GM23248 (cell line): ENCODE data around the gene LPP. TPM values are rescaled to one million over a fixed set of nuclear protein-coding genes. Genes with fewer than 3 reads are reported as not detected.

Experiments
- DNase-seq: peaks from one replicate; pipeline ENCODE4 v3.0.0-alpha.2; 2015
- H2AFZ ChIP-seq: fragments of 200-600 bp; sonication (generic); 2 replicates; pipeline ENCODE4 v1.6.1; 2016; ENCODE audit warnings: antibody characterized with exemption
- H3F3A ChIP-seq: fragments of 200-600 bp; sonication (generic); 2 replicates; pipeline ENCODE4 v1.6.1; 2016; ENCODE audit warnings: mild to moderate bottlenecking, antibody characterized with exemption, mixed run types; ENCODE audit not compliant: insufficient read depth
- H3K27ac ChIP-seq: fragments of 200-600 bp; sonication (generic); 2 replicates; pipeline ENCODE4 v1.5.1; 2016; ENCODE audit warnings: mild to moderate bottlenecking
- H3K27me3 ChIP-seq: fragments of 200-600 bp; sonication (generic); replicated peaks from 2 replicates; pipeline ENCODE4 v1.6.1; 2016; ENCODE audit warnings: mild to moderate bottlenecking; ENCODE audit not compliant: insufficient read depth
- H3K36me3 ChIP-seq: fragments of 200-600 bp; sonication (generic); 2 replicates; pipeline ENCODE4 v1.6.1; 2016; ENCODE audit warnings: low read depth, mild to moderate bottlenecking
- H3K4me1 ChIP-seq: fragments of 200-600 bp; sonication (generic); 2 replicates; pipeline ENCODE4 v1.6.1; 2016; ENCODE audit warnings: mild to moderate bottlenecking; ENCODE audit not compliant: insufficient read depth
- H3K4me2 ChIP-seq: fragments of 200-600 bp; sonication (generic); one replicate; pipeline ENCODE4 v1.6.1; 2016; ENCODE audit warnings: mild to moderate bottlenecking; ENCODE audit not compliant: unreplicated experiment
- H3K4me3 ChIP-seq: fragments of 200-600 bp; sonication (generic); 2 replicates; pipeline ENCODE4 v1.5.1; 2016; ENCODE audit warnings: mild to moderate bottlenecking
- H3K79me2 ChIP-seq: fragments of 200-600 bp; sonication (generic); 2 replicates; pipeline ENCODE4 v1.6.1; 2016; ENCODE audit warnings: mild to moderate bottlenecking; ENCODE audit not compliant: insufficient read depth
- H3K9ac ChIP-seq: fragments of 200-600 bp; sonication (generic); 2 replicates; pipeline ENCODE4 v1.6.1; 2016; ENCODE audit warnings: mild to moderate bottlenecking
- H3K9me2 ChIP-seq: fragments of 200-600 bp; sonication (generic); 2 replicates; pipeline ENCODE4 v1.6.1; 2016; ENCODE audit warnings: mixed run types, mild to moderate bottlenecking, moderate library complexity; ENCODE audit not compliant: insufficient read depth
- H3K9me3 ChIP-seq: fragments of 200-600 bp; sonication (generic); one replicate; pipeline ENCODE4 v1.6.1; 2017; ENCODE audit warnings: low read depth
- H4K20me1 ChIP-seq: fragments of 200-600 bp; sonication (generic); 2 replicates; pipeline ENCODE4 v1.6.0; 2016; ENCODE audit not compliant: insufficient read depth
- EZH2 ChIP-seq: fragments of 200-600 bp; sonication (generic); IDR thresholded peaks from 2 replicates; pipeline ENCODE4 v1.6.1; 2018; ENCODE audit warnings: antibody characterized with exemption, mild to moderate bottlenecking; ENCODE audit not compliant: insufficient read depth, poor library complexity, severe bottlenecking
- EZH2phosphoT487 ChIP-seq: fragments of 200-600 bp; sonication (generic); IDR thresholded peaks from 2 replicates; pipeline ENCODE4 v1.6.1; 2018; ENCODE audit warnings: antibody characterized with exemption, moderate library complexity, mild to moderate bottlenecking, low read depth; ENCODE audit not compliant: insufficient read depth
- WGBS, 2 experiments: methylation state at CpG; one replicate each; pipeline ENCODE4 v1.1.6; 2015 to 2017; ENCODE audit warnings: low lambda C conversion rate in 2 of 2, low coverage in 1 of 2; ENCODE audit errors: missing lambda C conversion rate in 2 of 2; 5-methylcytosine and 5-hydroxymethylcytosine counted together
- in situ Hi-C: fragments of 300-500 bp; cut with MboI; formaldehyde crosslinking; loops from 2 replicates; pipeline ENCODE4 v1.15.0; 2020
- polyA plus RNA-seq: library from polyadenylated mRNA; unstranded; fragments of >200 nt; fragmentation: Nextera tagmentation; extraction: Ambion mirVana; gene quantifications from 2 replicates; pipeline ENCODE4 v1.2.1, GENCODE V29; 2016
- total RNA-seq: library from RNA; depleted of rRNA; stranded (reverse); fragments of >200 nt; shearing (Covaris generic); gene quantifications from 2 replicates; pipeline ENCODE4 v1.2.3, GENCODE V29; 2014

Gene LPP
- total and polyA plus RNA-seq, 2 experiments from 2014 or later: 42.8 to 61.7 TPM

GRCh38 chr3:188822004-188822403 lies 668.0 kb downstream of the LPP start:
- Histone ChIP-seq H3K79me2 (peaks cover 34% of the 10 kb centered on the region), H3K27me3 (no peaks in the 10 kb centered on the region), H3F3A (no peaks in the 10 kb centered on the region), H4K20me1 (no peaks in the 10 kb centered on the region; the same call in 1 of the 2 replicates), H2AFZ (no peak overlapping the region), H3K36me3 (no peaks in the 10 kb centered on the region), H3K27ac (no peak overlapping the region), H3K9ac (no peak overlapping the region), H3K4me3 (no peak overlapping the region), H3K9me2 (no peaks in the 10 kb centered on the region), H3K9me3 (no peaks in the 10 kb centered on the region), H3K4me1 (peaks cover 17% of the 10 kb centered on the region), H3K4me2 (no peak overlapping the region)
- TF ChIP-seq EZH2phosphoT487 (no peak), EZH2 (no peak)
- DNase-seq: no peak
- in situ Hi-C loops: no loop called here
- WGBS, 2 experiments: 96 to 99% methylated on average over 4 of the region's 4 CpGs

- Histone ChIP-seq H3K9ac (no peak overlapping the region), H3K9me2 (no peaks in the 10 kb centered on the region), H3K36me3 (no peaks in the 10 kb centered on the region), H3K27me3 (no peaks in the 10 kb centered on the region), H3K4me1 (peaks cover 17% of the 10 kb centered on the region), H3K4me3 (no peak overlapping the region), H2AFZ (no peak overlapping the region), H3K27ac (no peak overlapping the region), H3K4me2 (no peak overlapping the region), H3K79me2 (peaks cover 34% of the 10 kb centered on the region), H3K9me3 (no peaks in the 10 kb centered on the region), H4K20me1 (no peaks in the 10 kb centered on the region; the same call in 1 of the 2 replicates), H3F3A (no peaks in the 10 kb centered on the region)
- 93 to 96% methylated on average over 2 of the region's 2 CpGs for WGBS, 2 experiments
- TF ChIP-seq EZH2 (no peak), EZH2phosphoT487 (no peak)
- DNase-seq: no peak
- in situ Hi-C loops: no loop called here
Measured at GRCh38 chr3:188822411-188822810, 668.5 kb downstream of the LPP start.

GRCh38 chr3:188824566-188824965 lies 670.6 kb downstream of the LPP start:
- Histone ChIP-seq H3K4me3 (no peak overlapping the region), H3K4me2 (no peak overlapping the region), H4K20me1 (no peaks in the 10 kb centered on the region; the same call in 1 of the 2 replicates), H3K27me3 (no peaks in the 10 kb centered on the region), H2AFZ (no peak overlapping the region), H3K27ac (no peak overlapping the region), H3K36me3 (no peaks in the 10 kb centered on the region), H3K9me2 (no peaks in the 10 kb centered on the region), H3K4me1 (peaks cover 17% of the 10 kb centered on the region), H3K79me2 (peaks cover 28% of the 10 kb centered on the region), H3K9ac (no peak overlapping the region), H3F3A (no peaks in the 10 kb centered on the region), H3K9me3 (no peaks in the 10 kb centered on the region)
- in situ Hi-C loops: no loop called here
- DNase-seq: no peak
- WGBS, 2 experiments: 58 to 61% methylated on average over 8 of the region's 8 CpGs
- TF ChIP-seq EZH2 (no peak), EZH2phosphoT487 (no peak)

- peaks cover 8% of the 10 kb centered on the region for H3K4me1 ChIP-seq
- no peak for TF ChIP-seq EZH2
- peaks cover 19% of the 10 kb centered on the region for H3K79me2 ChIP-seq
- no peaks in the 10 kb centered on the region; the same call in 1 of the 2 replicates for H4K20me1 ChIP-seq
- H3K4me2 ChIP-seq: no peak overlapping the region
- H3K27me3 ChIP-seq: no peaks in the 10 kb centered on the region
- 82 to 85% methylated on average over 6 of the region's 6 CpGs for WGBS, 2 experiments
- DNase-seq: no peak
- H2AFZ ChIP-seq: no peak overlapping the region
- no peak overlapping the region for H3K27ac ChIP-seq
- H3K9ac ChIP-seq: no peak overlapping the region
- H3K9me2 ChIP-seq: no peaks in the 10 kb centered on the region
- no peak overlapping the region for H3K4me3 ChIP-seq
- no peaks in the 10 kb centered on the region for H3K9me3 ChIP-seq
- in situ Hi-C loops: no loop called here
- no peaks in the 10 kb centered on the region for H3K36me3 ChIP-seq
- no peaks in the 10 kb centered on the region for H3F3A ChIP-seq
Measured at GRCh38 chr3:188825901-188826300, 671.9 kb downstream of the LPP start.

- 63 to 92% methylated on average over 1 of the region's 1 CpG for WGBS, 2 experiments
- Histone ChIP-seq H3K9me3 (no peaks in the 10 kb centered on the region), H3K4me3 (no peak overlapping the region)
Measured at GRCh38 chr3:188826574-188826973, 672.6 kb downstream of the LPP start.

More at GRCh38 chr3:188826574-188826973, 672.6 kb downstream of the LPP start:
- DNase-seq: no peak
- Histone ChIP-seq H3K27ac (no peak overlapping the region), H3K9me2 (no peaks in the 10 kb centered on the region), H3K9ac (no peak overlapping the region), H3K79me2 (peaks cover 19% of the 10 kb centered on the region), H3K4me1 (peaks cover 7% of the 10 kb centered on the region; the same call in 1 of the 2 replicates), H4K20me1 (no peaks in the 10 kb centered on the region; the same call in 1 of the 2 replicates), H3K27me3 (no peaks in the 10 kb centered on the region), H2AFZ (no peak overlapping the region), H3K36me3 (no peaks in the 10 kb centered on the region), H3K4me2 (no peak overlapping the region), H3F3A (no peaks in the 10 kb centered on the region)
- TF ChIP-seq EZH2 (no peak), EZH2phosphoT487 (no peak)
- in situ Hi-C loops: no loop called here
